Panc1 (cell line): ENCODE data around the gene INSYN1.

Experiments used
- CTCF ChIP-seq: fragments of 450-650 bp; IDR thresholded peaks from 2 replicates; pipeline ENCODE4 v1.5.1; 2017; ENCODE audit warnings: mild to moderate bottlenecking
- POLR2AphosphoS5 ChIP-seq: IDR thresholded peaks from 2 replicates; pipeline ENCODE4 v1.6.1; 2012; ENCODE audit warnings: mild to moderate bottlenecking, low read depth, low read length, moderate library complexity
- REST ChIP-seq, 2 experiments: IDR thresholded peaks; 2 replicates each; pipeline ENCODE4 v1.6.1; 2011 to 2012; ENCODE audit warnings: low read depth in 2 of 2, control low read depth in 1 of 2, low read length in 1 of 2, mild to moderate bottlenecking in 1 of 2, moderate library complexity in 1 of 2; ENCODE audit not compliant: insufficient read depth in 1 of 2
- SIN3A ChIP-seq: IDR thresholded peaks from 2 replicates; pipeline ENCODE4 v1.6.1; 2012; ENCODE audit warnings: low read depth, mild to moderate bottlenecking, low read length, moderate library complexity, borderline replicate concordance; ENCODE audit not compliant: insufficient read depth
- TCF7L2 ChIP-seq: IDR thresholded peaks from 2 replicates; pipeline ENCODE4 v1.6.1; 2011; ENCODE audit warnings: mild to moderate bottlenecking, low read depth, low read length, inconsistent platforms

GRCh38 chr15:73758461-73758860 lies 5.3 kb upstream of the INSYN1 start:
- TF ChIP-seq CTCF, result no peak
- TF ChIP-seq POLR2AphosphoS5, result no peak
- TF ChIP-seq REST (IDR thresholded peaks at IDR 0.05; ENCODE audit: insufficient read depth in 1 of 2, low read depth in 2 of 2, low read length in 1 of 2), result no peak
- TF ChIP-seq TCF7L2, result no peak
- TF ChIP-seq SIN3A, result no peak
